ENCODE data around the gene REV3L. TPM values are rescaled to one million over a fixed set of nuclear protein-coding genes. Genes with fewer than 3 reads are reported as not detected.

Gene REV3L
- total and polyA plus RNA-seq, 2 donors (not counting 3 experiments of a cell fraction or from before 2014, with no cell fraction given), result 6.0 to 22.7 TPM

DNA sequence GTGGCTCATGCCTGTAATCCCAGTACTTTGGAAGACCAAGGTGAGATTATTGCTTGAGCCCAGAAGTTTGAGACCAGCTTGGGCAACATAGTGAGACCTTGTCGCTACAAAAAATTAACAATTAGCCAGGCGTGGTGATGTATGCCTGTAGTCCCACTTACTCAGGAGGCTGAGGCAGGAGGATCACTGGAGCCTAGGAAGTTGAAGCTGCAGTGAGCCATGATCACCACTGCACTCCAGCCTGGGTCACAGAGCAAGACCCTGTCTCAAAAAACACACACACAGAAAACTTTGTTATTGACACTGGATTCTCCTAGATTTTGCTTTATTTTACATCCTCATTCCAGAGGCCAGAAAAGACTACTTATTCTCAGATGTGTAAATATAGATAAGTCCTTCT is 9.5 kb upstream of the REV3L start:
- TF ChIP-seq EZH2 (IDR thresholded peaks at IDR 0.05; ENCODE audit: borderline replicate concordance, low read depth, low read length, severe bottlenecking) (no peak), POLR2A (IDR thresholded peaks at IDR 0.05; ENCODE audit: low read depth, low read length) (no peak), FOS (IDR thresholded peaks at IDR 0.05; ENCODE audit: borderline replicate concordance, insufficient read depth, low read length) (no peak), POLR2AphosphoS5 (IDR thresholded peaks at IDR 0.05; ENCODE audit: insufficient read depth, low read depth, low read length) (no peak), GATA2 (IDR thresholded peaks at IDR 0.05; ENCODE audit: insufficient read depth, insufficient read length, low read depth, low read length) (no peak), JUN (IDR thresholded peaks at IDR 0.05; ENCODE audit: borderline replicate concordance, insufficient read depth, insufficient read length, low read depth) (no peak), MYC (IDR thresholded peaks at IDR 0.05; ENCODE audit: low read depth, low read length) (no peak)
- TF ChIP-seq, protein P1, sequence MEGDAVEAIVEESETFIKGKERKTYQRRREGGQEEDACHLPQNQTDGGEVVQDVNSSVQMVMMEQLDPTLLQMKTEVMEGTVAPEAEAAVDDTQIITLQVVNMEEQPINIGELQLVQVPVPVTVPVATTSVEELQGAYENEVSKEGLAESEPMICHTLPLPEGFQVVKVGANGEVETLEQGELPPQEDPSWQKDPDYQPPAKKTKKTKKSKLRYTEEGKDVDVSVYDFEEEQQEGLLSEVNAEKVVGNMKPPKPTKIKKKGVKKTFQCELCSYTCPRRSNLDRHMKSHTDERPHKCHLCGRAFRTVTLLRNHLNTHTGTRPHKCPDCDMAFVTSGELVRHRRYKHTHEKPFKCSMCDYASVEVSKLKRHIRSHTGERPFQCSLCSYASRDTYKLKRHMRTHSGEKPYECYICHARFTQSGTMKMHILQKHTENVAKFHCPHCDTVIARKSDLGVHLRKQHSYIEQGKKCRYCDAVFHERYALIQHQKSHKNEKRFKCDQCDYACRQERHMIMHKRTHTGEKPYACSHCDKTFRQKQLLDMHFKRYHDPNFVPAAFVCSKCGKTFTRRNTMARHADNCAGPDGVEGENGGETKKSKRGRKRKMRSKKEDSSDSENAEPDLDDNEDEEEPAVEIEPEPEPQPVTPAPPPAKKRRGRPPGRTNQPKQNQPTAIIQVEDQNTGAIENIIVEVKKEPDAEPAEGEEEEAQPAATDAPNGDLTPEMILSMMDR (IDR thresholded peaks at IDR 0.05; ENCODE audit: extremely low read depth in 1 of 2, insufficient read depth in 1 of 2, low read depth in 1 of 2, low read length in 2 of 2), result no peak
- TF ChIP-seq, protein P2, sequence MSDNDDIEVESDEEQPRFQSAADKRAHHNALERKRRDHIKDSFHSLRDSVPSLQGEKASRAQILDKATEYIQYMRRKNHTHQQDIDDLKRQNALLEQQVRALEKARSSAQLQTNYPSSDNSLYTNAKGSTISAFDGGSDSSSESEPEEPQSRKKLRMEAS (IDR thresholded peaks at IDR 0.05; ENCODE audit: insufficient read depth, insufficient read length), result no peak
- Histone ChIP-seq H3K4me2 (ENCODE audit: insufficient read depth, low read length) (no peak overlapping the region), H3K4me3 (replicated peaks in 1 of 3; ENCODE audit: insufficient read depth in 1 of 3, low read depth in 1 of 3, low read length in 3 of 3) (no peak overlapping the region), H3K9ac (replicated peaks; ENCODE audit: extremely low read depth, insufficient read depth, low read length) (no peak overlapping the region), H3K9me3 (replicated peaks; ENCODE audit: control insufficient read depth, insufficient read depth, low read length) (no peaks in the 10 kb centered on the region), H3K36me3 (ENCODE audit: control insufficient read depth in 2 of 2, extremely low read depth in 1 of 2, insufficient read depth in 2 of 2, low read length in 2 of 2) (no peaks in the 10 kb centered on the region), H2AFZ (ENCODE audit: low read depth, low read length) (no peak overlapping the region), H4K20me1 (replicated peaks; ENCODE audit: control insufficient read depth, extremely low read depth, insufficient read depth, low read length) (no peaks in the 10 kb centered on the region), H3K4me1 (ENCODE audit: control insufficient read depth, extremely low read depth, insufficient read depth, low read length) (peaks cover 17% of the 10 kb centered on the region), H3K9me1 (replicated peaks; ENCODE audit: control insufficient read depth, extremely low read depth, insufficient read depth, low read length) (no peaks in the 10 kb centered on the region), H3K27ac (ENCODE audit: insufficient read depth, low read depth, low read length) (no peak overlapping the region), H3K27me3 (ENCODE audit: control insufficient read depth in 2 of 2, insufficient read depth in 2 of 2, low read length in 2 of 2) (no peaks in the 10 kb centered on the region), H3K79me2 (ENCODE audit: control insufficient read depth, insufficient read depth, low read length) (peaks cover 3% of the 10 kb centered on the region)
- FAIRE-seq, result no peak
- CTCF ChIA-PET, result no interaction called here
- dilution Hi-C loops (cut with MboI; ENCODE audit: extremely low pct_ligation_motif_present, low sequenced_read_pairs), result no loop called here
- POLR2A ChIA-PET, result no interaction called here
- DNase-seq (ENCODE audit: low read depth, low spot score), result no peak
- BruUV-seq (replicated peaks), result no TSS peak
- intact Hi-C loops (cut with micrococcal nuclease), result no loop called here

All from endothelial cell of umbilical vein (primary cell).